GDM1 (cell line): ENCODE data around the gene LZTS2.
A peak's percentile ranks its signal among the peaks of the same experiment; 100 is the strongest.

ENCODE experiments used
- DNase-seq: peaks from one replicate; lab custom pipeline; 2025; lab: John Stamatoyannopoulos, UW

Gene LZTS2

DNA sequence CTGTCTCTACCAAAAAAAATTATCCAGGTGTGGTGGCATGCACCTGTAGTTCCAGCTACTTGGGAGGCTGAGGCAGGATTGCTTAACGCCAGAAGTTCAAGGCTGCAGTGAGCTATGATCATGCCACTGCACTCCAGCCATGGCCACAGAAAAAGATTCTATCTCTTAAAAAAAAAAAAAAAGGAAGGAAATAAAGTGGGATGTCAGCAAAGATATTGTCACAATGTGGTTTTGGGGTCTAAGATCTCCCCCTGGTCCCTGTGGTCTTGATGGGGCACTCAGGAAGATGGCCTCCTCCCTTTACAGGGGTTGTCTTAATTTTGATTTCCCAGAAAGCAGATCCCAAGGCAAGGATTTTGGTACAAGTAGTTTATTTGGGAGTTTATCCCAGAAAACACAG is 54.7 kb downstream of the LZTS2 start:
- DNase-seq = peak; percentile 58

DNA sequence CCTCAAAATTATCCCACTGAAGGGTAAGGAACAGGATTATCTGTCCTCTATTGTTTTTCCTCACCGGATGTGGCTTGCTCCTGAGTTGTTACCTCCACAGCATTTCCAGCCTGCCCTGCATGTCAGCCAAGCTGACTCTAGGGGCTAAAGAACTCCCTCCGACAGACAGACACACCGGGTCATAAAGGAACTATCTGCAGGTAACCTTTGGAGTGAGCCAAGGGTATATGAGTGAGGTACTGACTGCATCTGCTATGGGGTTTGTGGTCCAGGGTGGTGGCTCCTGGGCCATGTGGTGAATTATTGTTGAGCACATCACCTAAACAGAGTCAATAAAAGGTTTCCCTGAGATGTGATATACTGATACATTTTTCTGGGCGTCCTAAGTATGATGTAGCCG is 55.3 kb downstream of the LZTS2 start:
- DNase-seq = no peak

DNA sequence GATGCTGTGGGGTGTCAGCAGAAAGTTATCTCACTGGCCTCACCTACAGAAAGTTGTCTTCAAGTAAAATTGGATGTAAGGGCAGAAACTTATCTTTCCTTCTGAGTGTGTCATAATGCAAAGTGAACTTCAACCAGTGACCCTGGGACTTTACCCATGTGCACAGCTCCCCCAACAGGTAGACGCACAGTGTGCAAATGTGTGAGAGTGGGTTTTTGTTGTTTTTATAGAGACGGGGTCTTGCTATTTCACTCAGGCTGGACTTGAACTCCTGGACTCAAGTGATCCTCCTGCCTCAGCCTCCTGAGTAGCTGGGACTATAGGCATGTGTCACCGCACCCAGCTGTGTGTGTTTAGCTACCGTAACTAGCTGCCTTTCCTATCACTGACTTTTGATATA is 55.8 kb downstream of the LZTS2 start:
- DNase-seq = no peak

DNA sequence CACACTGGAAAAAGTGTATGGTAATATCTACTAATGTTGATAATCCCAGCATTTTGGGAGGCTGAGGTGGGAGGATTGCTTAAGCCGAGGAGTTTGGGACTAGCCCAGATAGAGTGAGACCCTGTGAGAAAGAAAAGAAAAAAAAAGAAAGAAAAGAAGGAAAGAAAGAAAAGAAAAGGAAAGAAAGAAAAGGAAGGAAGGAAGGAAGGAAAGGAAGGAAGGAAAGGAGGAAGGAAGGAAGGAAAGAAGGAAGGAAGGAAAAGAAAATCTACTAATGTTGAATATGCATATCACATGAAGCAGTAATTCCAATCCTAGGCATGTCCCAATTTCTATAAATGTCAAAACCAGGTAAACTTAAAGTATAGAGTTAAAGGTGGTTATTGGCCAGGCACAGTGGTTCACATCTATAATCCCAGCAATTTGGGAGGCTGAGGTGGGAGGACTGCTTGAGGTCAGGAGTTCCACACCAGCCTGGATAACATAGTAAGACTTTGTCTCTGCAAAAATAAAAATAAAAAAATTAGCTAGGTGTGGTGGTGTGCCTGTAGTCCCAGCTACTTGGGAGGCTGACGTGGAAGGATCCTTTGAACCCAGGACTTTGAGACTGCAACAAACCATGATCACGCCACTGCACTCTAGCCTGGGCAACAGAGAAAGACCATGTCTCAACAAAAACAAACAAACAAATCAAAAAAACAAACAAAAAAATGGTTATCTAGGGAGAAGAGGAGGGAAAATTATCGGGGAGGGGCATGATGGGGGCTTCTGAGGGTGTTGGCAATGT is 57.0 kb downstream of the LZTS2 start:
- DNase-seq = no peak
